MCF 10A (cell line): ENCODE data around the gene GTPBP3. TPM values are rescaled to one million over a fixed set of nuclear protein-coding genes. Genes with fewer than 3 reads are reported as not detected.

Experiments used
- BruUV-seq: library from RNA; stranded (reverse); fragments of 400-500 nt; replicated peaks from 2 replicates; lab custom pipeline; 2021; lab: Mats Ljungman, UMichigan
- CTCF ChIA-PET: fragments of 300-600 bp; sonication (Branson Sonifier 250); formaldehyde crosslinking; extraction: SDS; loops from one replicate; lab custom pipeline; 2021; ENCODE audit warnings: antibody characterized with exemption, inconsistent platforms; lab: Yijun Ruan, JAX
- POLR2A ChIA-PET: fragments of 300-600, 350-650 bp; sonication (Branson Sonifier 250); formaldehyde crosslinking; extraction: SDS; loops from one replicate; lab custom pipeline; 2020; ENCODE audit warnings: antibody characterized with exemption, inconsistent platforms; lab: Yijun Ruan, JAX
- DNase-seq: peaks from one replicate; pipeline ENCODE4 v3.0.0-alpha.2; 2018; ENCODE audit not compliant: unreplicated experiment
- H3K27ac Mint-ChIP-seq: one replicate; pipeline ENCODE4 v1.8.0; 2022; ENCODE audit warnings: mild to moderate bottlenecking, low read depth, mixed read lengths; ENCODE audit not compliant: unreplicated experiment
- H3K27me3 Mint-ChIP-seq: one replicate; pipeline ENCODE4 v1.8.0; 2022; ENCODE audit warnings: mixed read lengths; ENCODE audit not compliant: insufficient read depth, unreplicated experiment
- H3K36me3 Mint-ChIP-seq: one replicate; pipeline ENCODE4 v1.8.0; 2022; ENCODE audit warnings: mild to moderate bottlenecking, moderate library complexity, mixed read lengths; ENCODE audit not compliant: insufficient read depth, unreplicated experiment
- H3K4me1 Mint-ChIP-seq: one replicate; pipeline ENCODE4 v1.8.0; 2022; ENCODE audit warnings: mixed read lengths; ENCODE audit not compliant: insufficient read depth, unreplicated experiment
- H3K4me3 Mint-ChIP-seq: one replicate; pipeline ENCODE4 v1.8.0; 2022; ENCODE audit warnings: mild to moderate bottlenecking, moderate library complexity, mixed read lengths; ENCODE audit not compliant: unreplicated experiment
- H3K9me3 Mint-ChIP-seq: one replicate; pipeline ENCODE4 v1.8.0; 2022; ENCODE audit warnings: mixed read lengths; ENCODE audit not compliant: unreplicated experiment
- intact Hi-C: fragments of 100-400 bp; cut with micrococcal nuclease; formaldehyde crosslinking; loops from 2 replicates; pipeline ENCODE4 v1.14.1; 2022
- total RNA-seq: library from RNA; stranded (reverse); gene quantifications from 2 replicates; pipeline ENCODE4 v1.2.3, GENCODE V29; 2022
- TF ChIP-seq, protein P1 (sequence below): fragments of 200-600 bp; IDR thresholded peaks from one replicate; pipeline ENCODE4 v1.8.0; 2022; ENCODE audit warnings: antibody characterized with exemption, mild to moderate bottlenecking; ENCODE audit not compliant: unreplicated experiment

The GTPBP3 gene
- total RNA-seq, 1 experiment from 2014 or later: 27.9 TPM

DNA sequence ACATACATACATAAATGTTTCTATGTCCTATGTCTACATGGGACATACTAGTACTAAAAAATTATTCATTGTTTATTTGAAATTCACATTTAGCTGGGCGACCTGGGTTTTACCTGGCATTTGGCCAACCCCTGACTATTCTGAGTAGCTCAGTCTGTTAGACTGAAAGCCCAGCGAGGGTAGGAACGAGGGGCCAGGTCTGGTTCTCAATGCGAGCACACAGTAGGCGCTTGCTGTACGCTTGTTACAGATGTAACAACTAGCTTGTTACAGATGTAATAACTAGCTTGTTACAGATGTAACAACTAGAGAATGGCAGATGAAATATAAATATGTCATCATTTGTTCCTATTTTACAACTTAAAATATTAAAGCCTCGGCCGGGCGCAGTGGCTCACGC, 1.8 kb upstream of the GTPBP3 start:
- ChIA-PET CTCF (interaction anchor here (0.6 to 1.4 kb wide), 8 partner anchors 11 to 74 kb away, joined by 3 to 5 read pairs (median 4); partner anchors contain the start of gene MRPL34), POLR2A (interaction anchor here (0.7 to 10.1 kb wide), 9 partner anchors 9 to 592 kb away, joined by 3 to 152 read pairs (median 5); partner anchors contain the start of genes ABHD8, DDA1, MRPL34 and MVB12A)
- DNase-seq: no peak
- peak overlapping the region; percentile 79 for H3K4me3 Mint-ChIP-seq
- BruUV-seq: no TSS peak
- H3K27ac Mint-ChIP-seq: no peak overlapping the region
- intact Hi-C loops: no loop called here
- H3K36me3 Mint-ChIP-seq: peaks cover 15% of the 10 kb centered on the region
- H3K4me1 Mint-ChIP-seq: peaks cover 15% of the 10 kb centered on the region
- TF ChIP-seq, protein P1, sequence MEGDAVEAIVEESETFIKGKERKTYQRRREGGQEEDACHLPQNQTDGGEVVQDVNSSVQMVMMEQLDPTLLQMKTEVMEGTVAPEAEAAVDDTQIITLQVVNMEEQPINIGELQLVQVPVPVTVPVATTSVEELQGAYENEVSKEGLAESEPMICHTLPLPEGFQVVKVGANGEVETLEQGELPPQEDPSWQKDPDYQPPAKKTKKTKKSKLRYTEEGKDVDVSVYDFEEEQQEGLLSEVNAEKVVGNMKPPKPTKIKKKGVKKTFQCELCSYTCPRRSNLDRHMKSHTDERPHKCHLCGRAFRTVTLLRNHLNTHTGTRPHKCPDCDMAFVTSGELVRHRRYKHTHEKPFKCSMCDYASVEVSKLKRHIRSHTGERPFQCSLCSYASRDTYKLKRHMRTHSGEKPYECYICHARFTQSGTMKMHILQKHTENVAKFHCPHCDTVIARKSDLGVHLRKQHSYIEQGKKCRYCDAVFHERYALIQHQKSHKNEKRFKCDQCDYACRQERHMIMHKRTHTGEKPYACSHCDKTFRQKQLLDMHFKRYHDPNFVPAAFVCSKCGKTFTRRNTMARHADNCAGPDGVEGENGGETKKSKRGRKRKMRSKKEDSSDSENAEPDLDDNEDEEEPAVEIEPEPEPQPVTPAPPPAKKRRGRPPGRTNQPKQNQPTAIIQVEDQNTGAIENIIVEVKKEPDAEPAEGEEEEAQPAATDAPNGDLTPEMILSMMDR: no peak
- H3K9me3 Mint-ChIP-seq: no peaks in the 10 kb centered on the region
- H3K27me3 Mint-ChIP-seq: no peaks in the 10 kb centered on the region

DNA sequence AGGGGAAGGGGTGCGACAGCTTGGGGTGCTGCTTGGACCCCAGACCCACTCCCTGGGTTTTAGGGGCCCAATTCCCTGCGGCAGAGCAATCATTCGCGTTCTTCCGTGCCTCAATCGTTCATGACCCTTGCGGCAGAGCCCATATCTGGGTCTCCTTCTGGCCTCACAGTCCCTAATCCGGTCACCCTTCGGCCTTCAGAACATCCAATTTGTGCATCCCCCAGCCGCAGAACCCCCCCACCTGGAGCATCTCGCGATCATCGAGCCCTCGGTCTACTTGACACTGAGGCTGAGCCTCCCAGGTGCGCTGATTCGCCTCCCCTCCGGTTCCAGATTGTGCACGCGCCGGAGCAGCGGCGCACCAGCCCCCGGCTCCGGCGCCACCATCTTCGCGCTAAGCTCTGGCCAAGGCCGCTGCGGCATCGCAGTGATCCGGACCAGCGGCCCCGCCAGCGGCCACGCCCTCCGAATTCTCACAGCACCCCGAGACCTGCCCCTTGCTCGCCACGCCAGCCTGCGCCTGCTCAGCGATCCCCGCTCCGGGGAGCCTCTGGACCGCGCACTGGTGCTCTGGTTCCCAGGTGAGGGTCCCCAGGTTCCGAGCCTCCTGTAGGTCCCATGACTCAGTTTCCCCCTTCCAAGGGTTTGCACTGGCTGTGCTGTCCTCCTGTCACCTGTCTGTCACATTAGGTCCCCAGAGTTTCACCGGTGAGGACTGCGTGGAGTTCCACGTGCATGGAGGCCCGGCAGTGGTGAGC, 501 bp downstream of the GTPBP3 start:
- TF ChIP-seq, protein P1: no peak
- Mint-ChIP-seq H3K36me3 (peaks cover 22% of the 10 kb centered on the region), H3K9me3 (no peaks in the 10 kb centered on the region), H3K4me1 (peaks cover 15% of the 10 kb centered on the region), H3K27ac (peak overlapping the region; percentile 93), H3K4me3 (peak overlapping the region; percentile 98), H3K27me3 (no peaks in the 10 kb centered on the region)
- ChIA-PET CTCF (interaction anchor here (0.5 to 1.0 kb wide), 3 partner anchors 33 to 575 kb away, joined by 3 read pairs; no protein-coding TSS in a partner anchor), POLR2A (interaction anchor here (0.6 to 10.1 kb wide), 7 partner anchors 13 to 595 kb away, joined by 3 to 152 read pairs (median 4); partner anchors contain the start of genes ABHD8, CCDC124, DDA1 and MRPL34)
- intact Hi-C loops: no loop called here
- no TSS peak for BruUV-seq
- DNase-seq: peak; percentile 37

DNA sequence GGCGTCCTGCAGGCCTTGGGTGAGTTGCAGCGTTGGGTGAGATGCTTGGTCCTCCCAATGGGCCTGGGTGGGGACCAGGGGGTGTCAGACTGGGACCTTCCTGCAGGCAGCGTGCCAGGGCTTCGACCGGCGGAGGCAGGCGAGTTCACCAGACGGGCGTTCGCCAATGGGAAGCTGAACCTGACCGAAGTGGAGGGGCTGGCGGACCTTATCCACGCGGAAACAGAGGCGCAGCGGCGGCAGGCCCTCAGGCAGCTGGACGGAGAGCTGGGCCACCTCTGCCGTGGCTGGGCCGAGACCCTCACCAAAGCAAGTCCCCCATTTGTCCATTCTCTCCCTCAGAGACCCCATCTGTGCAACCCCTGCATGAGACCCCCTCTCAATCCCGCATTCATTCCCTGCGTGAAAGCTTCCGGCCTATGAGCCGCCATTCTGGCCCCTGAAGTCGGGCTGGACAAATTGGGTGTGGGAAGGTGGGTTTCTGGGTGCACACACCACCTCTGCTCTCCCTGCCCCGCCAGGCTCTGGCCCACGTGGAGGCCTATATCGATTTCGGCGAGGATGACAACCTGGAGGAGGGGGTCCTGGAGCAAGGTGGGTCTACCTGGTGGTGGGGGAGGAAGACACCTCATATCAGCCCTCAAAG, 1.2 kb downstream of the GTPBP3 start:
- TF ChIP-seq, protein P1: no peak
- intact Hi-C loops: no loop called here
- BruUV-seq: no TSS peak
- Mint-ChIP-seq H3K9me3 (no peaks in the 10 kb centered on the region), H3K27me3 (no peaks in the 10 kb centered on the region), H3K36me3 (peaks cover 26% of the 10 kb centered on the region), H3K27ac (no peak overlapping the region), H3K4me1 (peaks cover 15% of the 10 kb centered on the region), H3K4me3 (peak overlapping the region; percentile 98)
- no peak for DNase-seq
- ChIA-PET POLR2A (interaction anchor here (0.6 to 10.1 kb wide), 6 partner anchors 14 to 522 kb away, joined by 3 to 152 read pairs (median 4); partner anchors contain the start of genes ABHD8, DDA1 and MRPL34), CTCF (interaction anchor here (1.0 kb wide), 1 partner anchor 32 kb away, joined by 3 read pairs; no protein-coding TSS in a partner anchor)
